HuH-7.5 (cell line): Measurements from ENCODE around the gene TMEM181.
"Not testable (repeated sequence)": the region's sequence is repeated elsewhere in the genome, so short reads cannot be mapped to it uniquely, and the experiment has no call there.

ENCODE experiments used
- DNase-seq: peaks from one replicate; pipeline ENCODE4 v3.0.0; 2011; ENCODE audit warnings: low spot score

TMEM181 gene

GRCh38 chr6:158661156-158661685, 101.3 kb downstream of the TMEM181 start:
- DNase-seq = no peak

- no peak for DNase-seq
Observed at GRCh38 chr6:158662607-158662953, 102.7 kb downstream of the TMEM181 start.

- no peak for DNase-seq
Observed at GRCh38 chr6:158662954-158663624, 103.2 kb downstream of the TMEM181 start.

- no peak for DNase-seq
Observed at GRCh38 chr6:158663625-158664165, 103.8 kb downstream of the TMEM181 start.

GRCh38 chr6:158665332-158665731, 105.4 kb downstream of the TMEM181 start:
- DNase-seq = no peak

GRCh38 chr6:158666628-158667359, 106.9 kb downstream of the TMEM181 start:
- DNase-seq = no peak

GRCh38 chr6:158667360-158667981, 107.6 kb downstream of the TMEM181 start:
- DNase-seq = no peak

- no peak for DNase-seq
Observed at GRCh38 chr6:158668707-158669103, 108.8 kb downstream of the TMEM181 start.

- no peak for DNase-seq
Observed at GRCh38 chr6:158669145-158670035, 109.5 kb downstream of the TMEM181 start.

- DNase-seq = not testable (repeated sequence)
Observed at GRCh38 chr6:158672119-158672518, 112.2 kb downstream of the TMEM181 start.

- DNase-seq = no peak
Observed at GRCh38 chr6:158672726-158673125, 112.8 kb downstream of the TMEM181 start.

- DNase-seq = no peak
Observed at GRCh38 chr6:158674342-158675131, 114.6 kb downstream of the TMEM181 start.

GRCh38 chr6:158677094-158677493, 117.2 kb downstream of the TMEM181 start:
- DNase-seq = not testable (repeated sequence)

- DNase-seq = no peak
Observed at GRCh38 chr6:158677906-158678578, 118.2 kb downstream of the TMEM181 start.

- no peak for DNase-seq
Observed at GRCh38 chr6:158680015-158680414, 120.1 kb downstream of the TMEM181 start.

GRCh38 chr6:158680481-158680880, 120.6 kb downstream of the TMEM181 start:
- DNase-seq = no peak

- DNase-seq = no peak
Observed at GRCh38 chr6:158684311-158684710, 124.4 kb downstream of the TMEM181 start.

- DNase-seq = no peak
Observed at GRCh38 chr6:158684745-158685324, 124.9 kb downstream of the TMEM181 start.
